Regular cardiac myocyte (primary cell): Measurements from ENCODE around the gene GH2. TPM values are rescaled to one million over a fixed set of nuclear protein-coding genes. Genes with fewer than 3 reads are reported as not detected.

Source experiments
- total RNA-seq: library from RNA; depleted of rRNA; stranded (reverse); fragments of >200 nt; gene quantifications from 2 replicates; pipeline ENCODE4 v1.2.3, GENCODE V29; 2014

Gene GH2
- not detected in 2 replicates for total RNA-seq

DNA sequence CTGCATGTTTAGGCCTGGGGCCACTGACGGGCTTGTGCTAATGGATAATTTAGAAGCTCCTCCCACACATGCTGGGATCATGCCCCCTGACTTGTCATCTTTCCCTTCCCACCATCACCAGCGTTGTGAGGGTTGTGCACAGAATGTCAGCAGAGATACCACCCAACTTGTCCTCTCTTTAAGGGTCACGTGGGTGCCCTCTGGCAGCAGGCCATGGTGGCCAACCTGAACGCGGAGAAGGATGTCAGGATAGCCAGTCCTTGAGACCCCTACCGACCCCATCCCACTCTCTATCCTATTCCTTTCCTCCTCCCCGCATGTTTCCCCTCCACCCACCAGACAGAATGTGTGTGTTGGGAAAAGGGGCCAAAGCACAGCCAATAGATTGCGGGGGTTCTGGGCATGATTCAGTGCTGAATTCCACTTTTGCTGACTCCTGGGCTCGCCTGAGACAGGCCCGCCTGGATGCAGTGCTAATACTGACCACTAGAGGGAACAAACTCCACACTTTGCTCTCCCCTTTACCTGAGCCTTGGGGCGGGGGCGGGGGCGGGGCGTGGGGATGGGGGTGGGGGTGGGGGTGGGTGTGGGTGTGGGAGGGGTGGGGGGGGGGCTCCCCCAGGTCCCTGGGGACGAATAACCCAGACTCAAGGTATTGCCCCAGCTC lies at the start of gene GH2:
TSS of gene GH2 (minus strand) at position 10 of the 667 bp plus-strand sequence. CDS start 143 bp downstream, outside the sequence.

DNA sequence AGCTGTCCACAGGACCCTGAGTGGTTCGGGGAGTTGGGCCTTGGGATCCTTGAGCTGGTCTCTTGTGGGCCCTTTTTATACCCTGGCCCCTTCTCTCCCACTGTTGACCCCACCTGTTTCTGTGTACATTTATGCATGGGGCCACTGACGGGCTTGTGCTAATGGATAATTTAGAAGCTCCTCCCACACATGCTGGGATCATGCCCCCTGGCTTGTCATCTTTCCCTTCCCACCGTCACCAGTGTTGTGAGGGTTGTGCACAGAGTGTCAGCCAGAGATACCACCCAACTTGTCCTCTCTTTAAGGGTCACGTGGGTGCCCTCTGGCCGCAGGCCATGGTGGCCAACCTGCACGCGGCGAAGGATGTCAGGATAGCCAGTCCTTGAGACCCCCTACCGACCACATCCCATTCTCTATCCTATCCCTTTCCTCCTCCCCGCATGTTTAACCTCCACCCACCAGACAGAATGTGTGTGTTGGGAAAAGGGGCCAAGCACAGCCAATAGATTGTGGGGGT lies 37.1 kb upstream of the GH2 start, which contains the start of gene GH1:
TSS of gene GH1 (minus strand) at position 51 of the 517 bp plus-strand sequence. CDS start 63 bp downstream, outside the sequence.

DNA sequence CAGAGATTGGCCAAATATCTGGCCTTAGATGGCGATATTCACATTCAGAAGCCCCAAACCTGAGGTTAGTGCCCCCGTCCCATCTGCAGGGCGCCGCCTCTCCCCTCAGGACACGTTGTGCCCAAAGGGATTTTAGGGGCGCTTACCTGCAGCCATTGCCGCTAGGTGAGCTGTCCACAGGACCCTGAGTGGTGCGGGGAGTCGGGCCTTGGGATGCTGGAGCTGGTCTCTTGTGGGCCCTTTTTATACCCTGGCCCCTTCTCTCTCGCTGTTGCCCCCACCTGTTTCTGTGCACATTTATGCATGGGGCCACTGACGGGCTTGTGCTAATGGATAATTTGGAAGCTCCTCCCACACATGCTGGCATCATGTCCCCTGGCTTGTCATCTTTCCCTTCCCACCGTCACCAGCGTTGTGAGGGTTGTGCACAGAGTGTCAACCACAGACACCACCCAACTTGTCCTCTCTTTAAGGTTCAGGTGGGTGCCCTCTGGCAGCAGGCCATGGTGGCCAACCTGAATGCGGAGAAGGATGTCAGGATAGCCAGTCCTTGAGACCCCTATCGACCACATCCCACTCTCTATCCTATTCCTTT lies 29.4 kb upstream of the GH2 start, which contains the start of gene CSHL1:
TSS of gene CSHL1 (minus strand) at position 218 of the 595 bp plus-strand sequence. CDS start at position 156, 62 bp downstream.

DNA sequence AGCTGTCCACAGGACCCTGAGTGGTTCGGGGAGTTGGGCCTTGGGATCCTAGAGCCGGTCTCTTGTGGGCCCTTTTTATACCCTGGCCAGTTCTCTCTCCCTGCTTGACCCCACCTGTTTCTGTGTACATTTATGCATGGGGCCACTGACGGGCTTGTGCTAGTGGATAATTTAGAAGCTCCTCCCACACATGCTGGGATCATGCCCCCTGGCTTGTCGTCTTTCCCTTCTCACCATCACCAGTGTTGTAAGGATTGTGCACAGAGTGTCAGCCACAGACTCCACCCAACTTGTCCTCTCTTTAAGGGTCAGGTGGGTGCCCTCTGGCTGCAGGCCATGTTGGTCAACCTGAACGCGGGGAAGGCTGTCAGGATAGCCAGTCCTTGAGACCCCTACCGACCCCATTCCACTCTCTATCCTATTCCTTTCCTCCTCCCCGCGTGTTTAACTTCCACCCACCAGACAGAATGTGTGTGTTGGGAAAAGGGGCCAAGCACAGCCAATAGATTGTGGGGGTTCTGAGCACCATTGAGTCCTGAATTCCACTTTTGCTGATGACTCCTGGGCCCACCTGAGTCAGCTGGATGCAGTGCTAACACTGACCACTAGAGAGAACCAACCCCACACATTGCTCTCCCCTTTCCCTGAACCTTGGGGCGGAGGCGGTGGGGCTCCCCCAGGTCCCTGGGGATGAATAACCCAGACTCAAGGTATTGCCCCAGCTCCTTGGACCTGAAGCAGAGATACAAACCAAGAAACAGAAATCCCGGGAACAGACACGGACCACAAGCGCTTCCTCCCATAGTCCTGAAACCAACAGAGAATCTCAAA lies 15.0 kb upstream of the GH2 start, which contains the start of gene CSH1:
TSS of gene CSH1 (minus strand) at position 51 of the 831 bp plus-strand sequence. CDS start 63 bp downstream, outside the sequence.

DNA sequence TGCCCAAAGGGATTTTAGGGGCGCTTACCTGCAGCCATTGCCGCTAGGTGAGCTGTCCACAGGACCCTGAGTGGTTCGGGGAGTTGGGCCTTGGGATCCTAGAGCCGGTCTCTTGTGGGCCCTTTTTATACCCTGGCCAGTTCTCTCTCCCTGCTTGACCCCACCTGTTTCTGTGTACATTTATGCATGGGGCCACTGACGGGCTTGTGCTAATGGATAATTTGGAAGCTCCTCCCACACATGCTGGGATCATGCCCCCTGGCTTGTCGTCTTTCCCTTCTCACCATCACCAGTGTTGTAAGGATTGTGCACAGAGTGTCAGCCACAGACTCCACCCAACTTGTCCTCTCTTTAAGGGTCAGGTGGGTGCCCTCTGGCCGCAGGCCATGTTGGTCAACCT lies 8.2 kb downstream of the GH2 start, which contains the start of gene CSH2:
TSS of gene CSH2 (minus strand) at position 101 of the 400 bp plus-strand sequence. CDS start at position 38, 63 bp downstream.

DNA sequence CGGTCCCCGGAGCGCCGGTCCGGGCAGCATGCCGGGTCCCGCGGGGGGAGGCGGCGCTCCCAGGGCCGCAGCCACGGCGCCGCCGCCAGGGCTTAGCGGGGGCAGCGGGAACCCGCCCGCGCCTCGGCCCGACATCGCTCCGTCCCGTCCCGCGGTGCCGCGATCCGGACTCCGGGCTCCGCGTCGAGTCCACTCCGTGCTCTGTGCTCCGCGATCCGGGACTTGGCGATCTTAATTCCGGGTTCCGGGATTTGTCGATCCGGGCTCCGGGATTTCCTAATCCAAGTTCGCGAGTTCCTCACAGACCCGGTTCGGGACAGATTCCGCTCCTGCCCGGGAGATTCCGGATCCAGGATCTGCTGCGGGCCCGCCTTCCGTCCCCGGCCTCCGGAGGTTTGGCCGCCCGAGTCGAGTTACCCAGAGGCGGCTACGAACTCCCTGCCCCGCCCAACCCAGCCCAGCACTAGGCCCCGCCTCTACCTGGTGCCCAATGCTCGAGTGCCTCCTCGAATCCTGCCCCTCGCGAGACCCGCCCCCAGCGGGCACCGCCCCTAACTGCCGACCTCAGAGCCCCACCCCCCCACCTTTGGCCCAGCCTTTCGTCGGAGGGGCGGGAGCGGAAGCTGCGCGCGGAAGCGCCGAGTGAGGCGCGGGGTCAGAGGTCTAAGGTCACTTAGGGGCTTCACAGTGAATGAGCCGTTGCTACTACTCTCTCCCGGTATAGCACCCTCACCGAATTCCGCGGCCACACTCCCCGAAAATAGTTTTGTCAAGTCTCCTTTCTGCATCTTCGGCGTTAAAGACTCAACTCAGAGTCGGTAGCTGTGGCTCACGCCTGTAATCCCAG lies 39.0 kb downstream of the GH2 start, which contains the start of gene SMARCD2:
TSS of gene SMARCD2 (minus strand) at position 146 of the 847 bp plus-strand sequence. CDS start at position 135, 11 bp downstream.

Other genes starting within 250 kb of the GH2 start
- gene LIMD2, start 181.8 kb downstream of the GH2 start, total RNA-seq: 6.1 and 6.2 TPM in 2 replicates
- gene STRADA, start 140.1 kb downstream of the GH2 start, total RNA-seq: 14.4 and 15.1 TPM in 2 replicates
- 87.7 and 112 TPM in 2 replicates for gene CCDC47, start 108.3 kb downstream of the GH2 start, total RNA-seq
- gene DDX42, start 107.8 kb downstream of the GH2 start, total RNA-seq: 56.9 and 70.9 TPM in 2 replicates
- gene PSMC5, start 54.5 kb downstream of the GH2 start, total RNA-seq: 50.5 and 127 TPM in 2 replicates
- 116 and 168 TPM in 2 replicates for gene FTSJ3, start 54.3 kb downstream of the GH2 start, total RNA-seq
- 58.3 and 83.8 TPM in 2 replicates for gene SMARCD2, start 39.3 kb downstream of the GH2 start, total RNA-seq
- not detected in 2 replicates for gene CSH2, start 8.3 kb downstream of the GH2 start, total RNA-seq
- not detected in 2 replicates for gene CSH1, start 14.6 kb upstream of the GH2 start, total RNA-seq
- gene CSHL1, start 29.3 kb upstream of the GH2 start, total RNA-seq: not detected in 2 replicates
- gene GH1, start 36.9 kb upstream of the GH2 start, total RNA-seq: not detected in 2 replicates
- gene CD79B, start 50.4 kb upstream of the GH2 start, total RNA-seq: 1.1 and 5.4 TPM in 2 replicates
- gene SCN4A, start 91.0 kb upstream of the GH2 start, total RNA-seq: under 0.01 TPM in 1 of 2 replicates, not detected in the other
- 0.38 and 0.85 TPM in 2 replicates for gene PRR29, start 116.4 kb upstream of the GH2 start, total RNA-seq
- gene ICAM2, start 138.7 kb upstream of the GH2 start, total RNA-seq: 22.4 and 27.9 TPM in 2 replicates
- 8.4 and 16.1 TPM in 2 replicates for gene ERN1, start 248.2 kb upstream of the GH2 start, total RNA-seq